Epithelial cell of proximal tubule (primary cell): ENCODE measurements around the gene CDK5RAP2. TPM values are rescaled to one million over a fixed set of nuclear protein-coding genes. Genes with fewer than 3 reads are reported as not detected.
"Not testable (repeated sequence)": the region's sequence is repeated elsewhere in the genome, so short reads cannot be mapped to it uniquely, and the experiment has no call there.

ENCODE experiments used
- DNase-seq: peaks from one replicate; pipeline ENCODE4 v3.0.0-alpha.2; 2011; ENCODE audit warnings: low read depth
- H3K4me3 ChIP-seq: 2 replicates; pipeline ENCODE4 v1.5.1; 2011; ENCODE audit warnings: low read depth, mild to moderate bottlenecking, low read length
- CTCF ChIP-seq: conservative IDR thresholded peaks from 2 replicates; pipeline ENCODE4 v1.5.1; 2012; ENCODE audit warnings: low read depth, mild to moderate bottlenecking, low read length
- total RNA-seq: library from RNA; depleted of rRNA; stranded (reverse); fragments of >200 nt; gene quantifications from 2 replicates; pipeline ENCODE4 v1.2.3, GENCODE V29; 2015

CDK5RAP2 gene
- total RNA-seq, 1 donor from 2014 or later: 38.7 TPM

- TF ChIP-seq CTCF: no peak
- DNase-seq: no peak
- no peak overlapping the region for H3K4me3 ChIP-seq
These were observed 18.3 kb downstream of the CDK5RAP2 start for GRCh38 chr9:120561709-120562108.

- DNase-seq: no peak
- TF ChIP-seq CTCF: no peak
- no peak overlapping the region for H3K4me3 ChIP-seq
These were observed 20.4 kb downstream of the CDK5RAP2 start for GRCh38 chr9:120559546-120559945.

- H3K4me3 ChIP-seq: no peak overlapping the region
- TF ChIP-seq CTCF: no peak
- no peak for DNase-seq
These were observed 21.5 kb downstream of the CDK5RAP2 start for GRCh38 chr9:120558454-120558853.

- no peak for TF ChIP-seq CTCF
- no peak overlapping the region for H3K4me3 ChIP-seq
- DNase-seq: no peak
These were observed 22.8 kb downstream of the CDK5RAP2 start for GRCh38 chr9:120557205-120557604.

- no peak overlapping the region for H3K4me3 ChIP-seq
- DNase-seq: no peak
- no peak for TF ChIP-seq CTCF
These were observed 23.2 kb downstream of the CDK5RAP2 start for GRCh38 chr9:120556775-120557174.

- no peak for TF ChIP-seq CTCF
- DNase-seq: no peak
- no peak overlapping the region for H3K4me3 ChIP-seq
These were observed 24.1 kb downstream of the CDK5RAP2 start for GRCh38 chr9:120555839-120556238.

GRCh38 chr9:120552210-120552704 is 27.7 kb downstream of the CDK5RAP2 start:
- not testable (repeated sequence) for H3K4me3 ChIP-seq, DNase-seq
